ENCODE measurements around the gene XPC.

The XPC gene

DNA sequence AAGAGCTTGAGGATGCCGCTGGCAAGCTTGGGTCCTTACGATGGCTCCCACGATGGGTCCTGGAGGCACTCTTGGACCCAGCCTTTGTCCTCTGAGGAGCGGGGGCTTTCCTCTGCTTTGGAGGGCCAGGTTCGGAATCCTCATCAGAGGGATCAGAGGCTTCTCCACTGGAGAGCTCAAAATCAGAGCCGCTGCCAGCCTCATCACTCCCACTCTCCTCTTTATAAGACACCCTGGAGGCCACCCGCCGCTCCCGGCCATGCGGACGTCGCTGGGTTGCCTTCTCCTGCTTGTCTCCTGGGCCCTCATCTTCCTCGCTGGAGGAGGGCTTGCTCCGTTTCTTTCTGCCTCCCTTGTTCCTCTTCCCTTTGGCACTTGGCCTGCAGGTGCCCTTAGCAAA, 20.0 kb downstream of the XPC start:
- no peak for DNase-seq (ENCODE audit: extremely low read depth, insufficient read length)
- H3K4me3 ChIP-seq (replicated peaks; ENCODE audit: low read depth, low read length): no peak overlapping the region
- TF ChIP-seq, protein P1, sequence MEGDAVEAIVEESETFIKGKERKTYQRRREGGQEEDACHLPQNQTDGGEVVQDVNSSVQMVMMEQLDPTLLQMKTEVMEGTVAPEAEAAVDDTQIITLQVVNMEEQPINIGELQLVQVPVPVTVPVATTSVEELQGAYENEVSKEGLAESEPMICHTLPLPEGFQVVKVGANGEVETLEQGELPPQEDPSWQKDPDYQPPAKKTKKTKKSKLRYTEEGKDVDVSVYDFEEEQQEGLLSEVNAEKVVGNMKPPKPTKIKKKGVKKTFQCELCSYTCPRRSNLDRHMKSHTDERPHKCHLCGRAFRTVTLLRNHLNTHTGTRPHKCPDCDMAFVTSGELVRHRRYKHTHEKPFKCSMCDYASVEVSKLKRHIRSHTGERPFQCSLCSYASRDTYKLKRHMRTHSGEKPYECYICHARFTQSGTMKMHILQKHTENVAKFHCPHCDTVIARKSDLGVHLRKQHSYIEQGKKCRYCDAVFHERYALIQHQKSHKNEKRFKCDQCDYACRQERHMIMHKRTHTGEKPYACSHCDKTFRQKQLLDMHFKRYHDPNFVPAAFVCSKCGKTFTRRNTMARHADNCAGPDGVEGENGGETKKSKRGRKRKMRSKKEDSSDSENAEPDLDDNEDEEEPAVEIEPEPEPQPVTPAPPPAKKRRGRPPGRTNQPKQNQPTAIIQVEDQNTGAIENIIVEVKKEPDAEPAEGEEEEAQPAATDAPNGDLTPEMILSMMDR (IDR thresholded peaks at IDR 0.05; ENCODE audit: insufficient read depth, low read length, poor library complexity, severe bottlenecking): no peak
- peaks cover 40% of the 10 kb centered on the region for H3K36me3 ChIP-seq (ENCODE audit: control insufficient read depth, insufficient read depth, low read length)
- no peaks in the 10 kb centered on the region for H3K27me3 ChIP-seq (replicated peaks; ENCODE audit: control insufficient read depth, insufficient read depth, low read length)

DNA sequence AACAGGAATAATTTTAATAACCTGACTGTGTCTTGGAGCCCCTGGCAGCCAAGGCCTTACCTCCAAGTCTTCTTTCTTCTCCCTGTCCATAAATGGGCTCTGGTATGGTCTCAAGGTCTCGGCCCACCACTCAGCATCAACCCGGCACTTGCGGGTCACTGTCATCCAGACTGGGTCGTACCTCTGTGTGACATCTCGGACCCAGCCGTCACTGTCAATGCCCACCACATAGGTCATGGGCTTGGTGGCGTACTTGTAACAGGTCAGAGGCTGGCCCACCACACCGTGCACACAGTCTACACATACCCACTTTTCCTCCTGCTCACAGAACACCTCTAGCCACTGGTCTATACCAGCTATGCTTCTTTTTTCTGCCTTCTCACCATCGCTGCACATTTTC, 20.4 kb downstream of the XPC start:
- H3K36me3 ChIP-seq (ENCODE audit: control insufficient read depth, insufficient read depth, low read length): peaks cover 42% of the 10 kb centered on the region

DNA sequence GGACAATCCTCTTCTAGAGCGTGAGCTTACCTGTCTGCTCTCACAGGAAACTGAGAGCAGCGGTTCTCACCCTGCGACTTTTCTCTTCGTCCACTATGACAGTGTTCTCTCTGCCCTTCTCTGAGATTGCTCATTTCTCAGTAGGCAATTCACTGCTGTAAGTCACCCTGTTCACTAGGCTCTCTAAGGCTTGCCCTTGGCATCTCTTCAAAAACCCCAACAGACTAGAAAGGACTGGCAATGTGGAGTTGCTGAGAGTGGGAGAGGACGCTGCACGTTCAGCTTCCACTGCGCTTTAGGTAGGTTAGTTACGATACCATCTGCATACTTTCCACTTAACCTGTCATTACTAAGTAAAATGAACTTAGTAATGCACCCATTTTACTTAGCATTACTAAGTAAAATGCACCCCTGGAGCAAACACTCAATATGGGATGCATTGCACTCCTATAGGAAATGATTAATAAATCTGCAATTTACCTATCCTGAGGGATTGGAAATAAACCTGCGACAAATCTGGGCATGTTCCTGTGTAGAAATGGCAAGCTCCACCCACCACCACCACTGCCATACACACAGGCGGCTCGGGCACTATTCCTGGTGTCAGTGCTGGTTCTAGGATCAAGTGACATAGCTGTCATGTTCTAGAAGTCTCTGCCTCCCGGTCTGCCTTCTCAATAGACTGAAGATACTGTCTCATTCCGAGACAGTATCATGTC, 21.4 kb downstream of the XPC start:
- Histone ChIP-seq H3K4me3 (replicated peaks; ENCODE audit: low read depth, low read length) (no peak overlapping the region), H3K36me3 (ENCODE audit: control insufficient read depth, insufficient read depth, low read length) (peaks cover 46% of the 10 kb centered on the region), H3K27me3 (replicated peaks; ENCODE audit: control insufficient read depth, insufficient read depth, low read length) (no peaks in the 10 kb centered on the region)
- TF ChIP-seq, protein P1 (IDR thresholded peaks at IDR 0.05; ENCODE audit: insufficient read depth, low read length, poor library complexity, severe bottlenecking): no peak
- DNase-seq (ENCODE audit: extremely low read depth, insufficient read length): no peak

More for the DNA sequence above, 20.4 kb downstream of the XPC start:
- Histone ChIP-seq H3K27me3 (replicated peaks; ENCODE audit: control insufficient read depth, insufficient read depth, low read length) (no peaks in the 10 kb centered on the region), H3K4me3 (replicated peaks; ENCODE audit: low read depth, low read length) (no peak overlapping the region)
- no peak for DNase-seq (ENCODE audit: extremely low read depth, insufficient read length)
- TF ChIP-seq, protein P1 (IDR thresholded peaks at IDR 0.05; ENCODE audit: insufficient read depth, low read length, poor library complexity, severe bottlenecking): no peak

DNA sequence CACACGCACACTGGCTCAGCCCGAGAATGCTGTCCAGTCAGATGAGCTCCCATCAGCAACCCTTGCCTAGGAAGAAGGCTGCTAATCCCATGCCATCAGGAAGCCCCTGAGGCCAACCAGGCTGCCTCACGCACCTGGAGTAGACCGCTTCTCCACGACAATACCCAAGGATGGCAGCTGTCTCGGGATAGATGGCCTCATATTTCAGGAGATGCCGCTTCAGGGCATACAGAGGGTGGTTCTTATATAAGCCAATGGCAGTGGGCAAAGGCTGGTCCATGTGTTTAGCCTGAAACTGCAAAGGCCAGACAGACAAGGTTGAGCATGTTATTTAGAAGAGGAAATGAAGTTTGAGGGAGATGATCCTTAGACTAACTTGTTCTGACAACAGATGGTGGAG, 22.2 kb downstream of the XPC start:
- TF ChIP-seq, protein P1 (IDR thresholded peaks at IDR 0.05; ENCODE audit: insufficient read depth, low read length, poor library complexity, severe bottlenecking): no peak
- DNase-seq (ENCODE audit: extremely low read depth, insufficient read length): no peak
- Histone ChIP-seq H3K4me3 (replicated peaks; ENCODE audit: low read depth, low read length) (no peak overlapping the region), H3K36me3 (ENCODE audit: control insufficient read depth, insufficient read depth, low read length) (peaks cover 48% of the 10 kb centered on the region), H3K27me3 (replicated peaks; ENCODE audit: control insufficient read depth, insufficient read depth, low read length) (no peaks in the 10 kb centered on the region)

DNA sequence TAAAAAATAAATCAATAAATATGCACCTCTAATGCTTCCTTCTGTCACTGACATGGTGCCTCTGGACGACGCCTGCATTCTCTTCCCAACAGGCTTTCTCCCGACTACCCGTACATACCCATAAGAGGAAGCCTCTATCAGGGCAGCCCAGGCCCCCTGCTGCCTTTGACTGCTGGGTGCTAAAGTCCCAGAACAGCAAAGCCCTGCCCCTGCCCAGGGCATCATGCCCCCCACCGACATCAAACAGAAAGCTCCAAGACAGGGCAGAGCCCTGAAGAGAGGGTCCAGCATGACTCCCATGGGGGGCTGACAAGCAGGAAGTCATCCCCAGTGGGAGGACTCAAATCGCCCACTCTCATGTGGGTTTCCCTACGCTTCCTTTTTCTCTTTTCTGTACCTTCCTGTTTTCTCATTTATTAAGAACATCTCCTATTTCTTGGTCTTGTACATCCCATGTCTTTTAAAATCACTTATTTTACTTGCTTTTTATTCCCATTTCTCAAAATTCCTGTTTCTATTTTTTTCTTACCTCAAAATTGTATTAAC, 23.4 kb downstream of the XPC start:
- TF ChIP-seq, protein P1 (IDR thresholded peaks at IDR 0.05; ENCODE audit: insufficient read depth, low read length, poor library complexity, severe bottlenecking): no peak
- DNase-seq (ENCODE audit: extremely low read depth, insufficient read length): no peak
- no peak overlapping the region for H3K4me3 ChIP-seq (replicated peaks; ENCODE audit: low read depth, low read length)
- peaks cover 50% of the 10 kb centered on the region for H3K36me3 ChIP-seq (ENCODE audit: control insufficient read depth, insufficient read depth, low read length)
- H3K27me3 ChIP-seq (replicated peaks; ENCODE audit: control insufficient read depth, insufficient read depth, low read length): no peaks in the 10 kb centered on the region
